ENCODE results near the gene OR8B4. TPM values are rescaled to one million over a fixed set of nuclear protein-coding genes. Genes with fewer than 3 reads are reported as not detected.
"Not testable (repeated sequence)": the region's sequence is repeated elsewhere in the genome, so short reads cannot be mapped to it uniquely, and the experiment has no call there.

The OR8B4 gene
- total RNA-seq, 1 donor from 2014 or later, result not detected

DNA sequence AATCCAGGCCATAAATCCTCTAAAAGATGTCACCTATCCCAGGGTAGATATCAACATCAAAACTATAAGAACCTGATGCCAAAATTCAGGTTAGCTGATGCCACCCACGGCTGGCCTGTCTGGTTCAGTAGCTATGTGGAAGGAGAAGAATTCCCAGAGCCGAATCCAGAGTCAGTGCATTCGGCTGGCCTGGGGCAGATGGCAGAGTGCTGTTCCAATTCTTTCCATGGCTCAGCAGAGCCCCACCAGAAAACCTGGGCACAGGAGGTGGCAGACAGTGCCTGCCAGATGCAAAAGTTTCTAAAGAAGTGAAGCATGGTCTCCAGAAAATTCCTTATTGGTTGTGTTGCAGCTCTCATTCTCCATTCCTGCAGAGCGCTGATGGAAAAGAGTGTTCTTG is 40.7 kb upstream of the OR8B4 start:
- Histone ChIP-seq H3K27me3 (ENCODE audit: control insufficient read depth, insufficient read depth, low read length) (no peaks in the 10 kb centered on the region), H3K4me3 (ENCODE audit: low read depth, low read length) (no peak overlapping the region), H3K36me3 (ENCODE audit: control insufficient read depth, insufficient read depth, low read length) (no peaks in the 10 kb centered on the region)
- DNase-seq (ENCODE audit: low read depth), result no peak
- TF ChIP-seq CTCF (IDR thresholded peaks at IDR 0.05; ENCODE audit: insufficient read depth, low read length, poor library complexity, severe bottlenecking), result no peak

DNA sequence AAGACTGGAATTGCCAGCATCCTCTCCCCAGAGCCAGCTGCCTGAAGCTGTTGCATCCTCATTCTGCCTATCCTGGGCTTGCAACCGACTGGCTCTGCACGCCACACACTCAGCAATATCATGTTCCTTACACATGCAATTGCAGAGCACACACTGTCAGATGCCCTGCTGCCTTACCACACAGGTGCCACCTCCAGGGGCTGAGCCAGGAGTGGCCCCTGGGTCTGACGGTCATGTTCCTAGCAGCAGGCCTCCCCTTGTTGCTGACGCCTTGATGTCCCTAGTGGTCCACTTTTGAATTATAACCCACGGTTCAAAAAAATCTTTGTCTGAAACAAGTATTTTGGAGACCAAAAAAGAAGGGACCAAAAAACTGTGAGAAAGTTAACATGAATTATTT is 39.3 kb upstream of the OR8B4 start:
- H3K36me3 ChIP-seq (ENCODE audit: control insufficient read depth, insufficient read depth, low read length), result no peaks in the 10 kb centered on the region
- no peak for TF ChIP-seq CTCF (IDR thresholded peaks at IDR 0.05; ENCODE audit: insufficient read depth, low read length, poor library complexity, severe bottlenecking)
- DNase-seq (ENCODE audit: low read depth), result no peak
- no peak overlapping the region for H3K4me3 ChIP-seq (ENCODE audit: low read depth, low read length)
- no peaks in the 10 kb centered on the region for H3K27me3 ChIP-seq (ENCODE audit: control insufficient read depth, insufficient read depth, low read length)

DNA sequence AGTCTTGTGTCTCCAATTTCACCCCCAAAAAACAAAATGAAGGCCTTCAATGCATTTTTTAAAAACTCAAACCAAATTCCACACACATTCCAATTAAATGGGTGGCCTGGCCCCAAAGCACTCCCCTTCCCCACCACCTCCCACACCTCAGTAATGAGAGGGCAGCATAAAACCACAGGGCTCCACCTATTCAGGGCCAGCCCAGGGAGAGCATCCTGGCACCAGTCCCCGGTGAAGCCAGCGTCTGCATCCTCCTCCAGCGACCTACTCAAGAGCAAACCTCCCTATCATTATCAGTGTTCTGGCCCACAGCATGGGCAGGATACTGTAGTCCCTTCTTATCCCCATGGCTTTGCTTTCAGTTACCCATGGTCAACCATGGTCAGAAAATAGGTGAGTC is 38.7 kb upstream of the OR8B4 start:
- Histone ChIP-seq H3K36me3 (ENCODE audit: control insufficient read depth, insufficient read depth, low read length) (no peaks in the 10 kb centered on the region), H3K4me3 (ENCODE audit: low read depth, low read length) (no peak overlapping the region), H3K27me3 (ENCODE audit: control insufficient read depth, insufficient read depth, low read length) (no peaks in the 10 kb centered on the region)
- TF ChIP-seq CTCF (IDR thresholded peaks at IDR 0.05; ENCODE audit: insufficient read depth, low read length, poor library complexity, severe bottlenecking), result no peak
- no peak for DNase-seq (ENCODE audit: low read depth)

DNA sequence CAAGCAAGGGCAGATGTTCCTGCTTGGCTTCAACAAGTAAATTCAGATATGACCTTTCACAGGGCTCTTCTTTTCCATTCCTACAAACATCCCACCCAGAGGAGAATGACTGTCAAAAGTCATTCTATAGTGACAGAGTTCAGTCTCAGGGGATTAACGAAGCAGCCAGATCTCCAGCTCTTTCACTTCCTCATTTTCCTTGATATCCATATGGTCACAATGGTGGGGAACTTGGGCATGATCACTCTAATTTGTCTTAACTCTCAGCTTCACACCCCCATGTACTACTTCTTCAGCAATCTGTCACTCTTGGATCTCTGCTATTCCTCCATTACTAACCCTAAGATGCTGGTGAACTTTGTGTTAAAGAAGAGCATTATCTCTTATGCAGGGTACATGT is 35.8 kb upstream of the OR8B4 start:
- no peak for TF ChIP-seq CTCF (IDR thresholded peaks at IDR 0.05; ENCODE audit: insufficient read depth, low read length, poor library complexity, severe bottlenecking)
- no peak overlapping the region for H3K4me3 ChIP-seq (ENCODE audit: low read depth, low read length)
- no peak for DNase-seq (ENCODE audit: low read depth)
- H3K36me3 ChIP-seq (ENCODE audit: control insufficient read depth, insufficient read depth, low read length), result no peaks in the 10 kb centered on the region
- H3K27me3 ChIP-seq (ENCODE audit: control insufficient read depth, insufficient read depth, low read length), result no peaks in the 10 kb centered on the region

GRCh38 chr11:124459379-124459778 is 34.7 kb upstream of the OR8B4 start:
- not testable (repeated sequence) for H3K36me3 ChIP-seq (ENCODE audit: control insufficient read depth, insufficient read depth, low read length); H3K4me3 ChIP-seq (ENCODE audit: low read depth, low read length); DNase-seq (ENCODE audit: low read depth); H3K27me3 ChIP-seq (ENCODE audit: control insufficient read depth, insufficient read depth, low read length)

DNA sequence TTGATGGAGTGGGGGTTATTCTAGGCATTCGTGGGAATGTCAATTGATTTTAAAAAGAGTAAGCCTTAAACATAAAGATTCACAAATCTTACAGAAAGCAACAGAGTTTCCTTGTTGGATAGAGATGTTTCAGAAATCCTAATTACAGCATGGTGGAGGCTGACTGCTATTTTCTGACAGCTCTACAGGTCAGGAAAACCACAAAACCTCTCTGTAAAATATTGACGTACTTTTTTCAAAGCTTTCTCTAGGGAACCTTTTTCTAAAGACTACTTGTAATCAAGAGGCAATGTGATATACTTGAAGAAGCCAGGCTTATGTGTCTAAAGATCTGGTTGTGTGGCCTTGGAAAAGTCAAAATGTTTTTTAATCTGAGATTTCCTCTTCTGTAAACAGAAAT is 29.9 kb upstream of the OR8B4 start:
- no peak overlapping the region for H3K4me3 ChIP-seq (ENCODE audit: low read depth, low read length)
- no peaks in the 10 kb centered on the region for H3K36me3 ChIP-seq (ENCODE audit: control insufficient read depth, insufficient read depth, low read length)
- no peaks in the 10 kb centered on the region for H3K27me3 ChIP-seq (ENCODE audit: control insufficient read depth, insufficient read depth, low read length)
- no peak for TF ChIP-seq CTCF (IDR thresholded peaks at IDR 0.05; ENCODE audit: insufficient read depth, low read length, poor library complexity, severe bottlenecking)
- DNase-seq (ENCODE audit: low read depth), result no peak

All from kidney epithelial cell (primary cell).